Nucleus accumbens (tissue), 56 donors: ENCODE data around the gene COL5A1.

Experiments used
- DNase-seq, 56 donors: peaks; one replicate each; lab custom pipeline; 2025; lab: John Stamatoyannopoulos, UW

The COL5A1 gene

DNA sequence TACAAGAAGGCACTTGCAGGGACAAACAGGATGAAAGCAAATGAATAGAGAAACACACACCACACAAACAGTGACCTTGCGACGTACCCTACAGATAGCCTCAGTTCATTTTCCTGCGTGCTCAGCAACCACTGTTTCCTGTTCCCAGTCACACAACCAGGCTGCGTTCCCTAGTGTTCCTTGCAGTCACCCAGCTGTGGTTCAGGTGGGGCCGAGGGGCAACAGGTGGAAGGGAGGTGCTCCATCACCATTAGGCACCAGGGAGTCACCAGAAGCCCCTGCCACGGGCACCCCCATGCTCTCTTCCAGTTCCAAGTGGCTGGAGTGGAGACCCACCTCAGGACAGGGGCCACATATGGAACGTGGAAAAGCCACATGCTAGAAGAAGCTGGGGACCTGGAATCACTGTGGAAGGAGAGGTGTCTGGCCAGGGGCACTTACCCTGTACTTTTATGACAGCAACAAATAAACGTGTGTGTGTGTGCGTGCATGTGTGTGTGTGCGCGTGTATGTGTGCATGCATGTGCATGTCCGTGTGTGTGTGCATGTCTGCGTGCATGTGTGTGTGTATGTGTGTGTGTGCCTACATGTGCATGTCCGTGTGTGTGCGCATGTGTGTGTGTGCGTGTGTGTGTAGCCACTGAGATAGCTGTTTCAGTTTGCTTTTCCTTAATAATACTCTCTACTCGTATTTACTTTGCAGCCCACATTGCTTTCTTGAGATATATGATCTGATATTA, 220.2 kb downstream of the COL5A1 start:
- no peak for DNase-seq

DNA sequence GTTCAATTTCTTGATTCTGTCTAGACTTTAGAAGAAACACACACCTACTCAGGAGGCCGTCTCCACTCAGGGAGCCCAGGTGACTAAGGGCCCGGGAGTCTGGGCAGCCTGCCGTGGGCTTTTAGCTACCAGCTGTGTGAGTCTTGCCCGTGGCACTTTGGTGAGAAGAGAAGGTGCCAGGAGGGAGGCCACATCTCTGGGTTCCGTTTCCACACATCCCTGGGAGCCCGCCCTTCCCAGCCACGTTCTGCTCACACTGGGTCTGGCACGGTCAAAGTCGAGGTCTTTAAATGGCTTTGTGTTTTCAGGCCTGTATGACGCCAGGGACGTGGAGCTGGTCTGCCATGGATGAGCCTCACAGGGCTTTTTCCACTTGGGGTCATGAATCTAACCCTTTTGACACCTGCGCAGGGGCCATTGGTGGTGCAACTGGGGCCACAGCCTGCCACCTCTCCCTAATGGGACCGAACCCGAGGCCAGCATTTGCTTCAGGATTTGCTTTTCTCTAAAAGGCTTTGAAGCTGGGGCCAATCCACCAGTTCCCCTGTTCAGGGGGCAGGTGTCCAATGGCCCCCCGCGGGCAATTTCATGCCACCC, 221.8 kb downstream of the COL5A1 start:
- DNase-seq = peak in 1 of 56 donors; percentile 5

DNA sequence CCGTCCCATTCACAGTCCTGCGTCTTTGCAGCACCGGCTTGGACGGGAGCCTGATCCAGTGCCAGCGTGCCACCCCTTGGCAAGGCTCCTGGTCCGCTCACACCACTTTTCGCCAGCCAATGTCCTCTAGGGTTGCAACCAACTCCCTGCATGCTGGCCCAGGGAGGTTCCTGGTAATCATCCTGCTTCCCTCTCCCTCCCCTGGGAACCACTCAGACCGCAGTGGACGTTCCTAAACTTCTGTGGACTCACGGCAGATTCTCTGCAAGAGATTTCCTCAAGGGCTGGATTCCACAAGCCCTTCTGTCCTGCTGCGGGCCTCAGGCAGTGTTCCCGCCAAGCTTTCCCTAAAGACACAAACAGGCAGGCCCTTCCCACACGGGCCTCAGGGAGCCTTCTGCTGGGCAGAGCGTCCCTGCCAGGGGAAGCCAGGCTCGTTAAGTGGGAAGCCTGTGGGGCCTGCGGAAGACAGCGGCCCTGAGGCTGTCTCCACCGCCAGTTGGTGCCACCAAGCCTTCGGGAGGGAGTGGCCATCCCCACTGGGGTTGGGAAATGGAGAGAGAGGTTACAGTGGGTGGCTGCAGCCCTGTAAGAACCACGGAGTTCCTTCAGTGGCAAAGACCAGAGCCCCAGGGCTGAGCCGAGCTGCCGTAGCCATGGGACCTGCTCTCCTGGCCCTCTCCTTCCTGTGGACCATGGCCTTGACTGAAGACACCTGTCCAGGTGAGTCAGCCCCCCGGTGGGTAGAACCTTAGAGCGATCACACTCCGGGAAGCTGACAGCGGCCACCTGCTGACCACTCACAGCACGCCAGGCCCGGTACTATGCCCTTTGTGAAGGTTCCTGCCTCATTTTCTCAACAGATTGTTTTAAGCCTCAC, 222.6 kb downstream of the COL5A1 start:
- DNase-seq = peak in 14 of 56 donors; percentile 2 to 39 (median 16)

DNA sequence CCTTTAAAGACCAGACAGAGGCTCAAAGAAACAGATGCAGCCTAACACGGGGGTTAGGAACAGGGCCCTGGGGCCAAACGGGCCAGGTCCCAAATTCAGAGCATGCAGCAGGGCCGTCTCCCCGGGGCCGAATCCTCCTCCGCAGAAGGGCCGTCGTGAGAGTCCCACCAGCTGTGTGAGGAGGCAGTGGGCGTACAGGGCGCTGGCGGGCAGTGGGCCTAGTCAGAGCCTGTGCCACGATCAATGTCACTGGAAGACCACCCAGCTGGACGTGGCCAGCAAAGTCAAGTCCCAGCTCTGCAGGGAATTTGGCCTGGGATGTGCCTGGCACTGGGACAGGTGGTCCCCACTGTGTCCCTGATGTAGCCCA, 223.2 kb downstream of the COL5A1 start:
- DNase-seq = no peak

DNA sequence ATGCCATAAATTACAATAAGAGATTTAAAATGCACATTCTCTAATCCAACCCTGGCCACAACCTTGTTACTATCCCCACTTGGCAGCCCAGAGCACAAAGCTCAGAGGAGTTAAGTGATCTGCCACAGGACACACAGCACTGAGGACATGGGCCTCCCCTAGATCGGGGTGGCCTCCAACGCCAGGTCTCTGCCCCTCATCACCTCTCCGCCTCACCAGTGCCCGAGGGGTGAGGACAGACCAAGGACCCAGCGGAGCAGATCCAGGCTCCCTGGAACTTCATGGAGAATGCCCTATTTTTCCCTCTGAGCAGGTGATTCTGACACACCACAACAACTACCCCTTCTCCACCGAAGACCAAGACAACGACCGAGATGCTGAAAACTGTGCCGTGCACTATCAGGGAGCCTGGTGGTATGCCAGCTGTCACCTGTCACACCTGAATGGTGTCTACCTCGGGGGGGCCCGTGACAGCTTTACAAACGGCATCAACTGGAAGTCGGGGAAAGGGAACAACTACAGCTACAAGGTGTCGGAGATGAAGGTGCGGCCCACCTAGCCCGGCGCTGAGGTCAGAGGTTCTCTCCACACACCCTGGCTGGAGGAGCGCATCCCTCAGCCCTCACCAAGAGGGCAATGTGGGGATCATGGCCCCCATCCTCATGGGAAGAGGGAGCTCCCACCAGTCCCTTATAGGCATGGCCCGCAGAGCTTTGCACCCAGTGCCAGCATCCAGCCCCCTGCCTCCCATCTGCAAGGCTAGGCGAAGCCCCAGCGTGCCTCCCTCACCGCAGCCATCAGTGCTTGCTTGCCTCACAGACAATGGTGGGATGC, 226.5 kb downstream of the COL5A1 start:
- DNase-seq = no peak

DNA sequence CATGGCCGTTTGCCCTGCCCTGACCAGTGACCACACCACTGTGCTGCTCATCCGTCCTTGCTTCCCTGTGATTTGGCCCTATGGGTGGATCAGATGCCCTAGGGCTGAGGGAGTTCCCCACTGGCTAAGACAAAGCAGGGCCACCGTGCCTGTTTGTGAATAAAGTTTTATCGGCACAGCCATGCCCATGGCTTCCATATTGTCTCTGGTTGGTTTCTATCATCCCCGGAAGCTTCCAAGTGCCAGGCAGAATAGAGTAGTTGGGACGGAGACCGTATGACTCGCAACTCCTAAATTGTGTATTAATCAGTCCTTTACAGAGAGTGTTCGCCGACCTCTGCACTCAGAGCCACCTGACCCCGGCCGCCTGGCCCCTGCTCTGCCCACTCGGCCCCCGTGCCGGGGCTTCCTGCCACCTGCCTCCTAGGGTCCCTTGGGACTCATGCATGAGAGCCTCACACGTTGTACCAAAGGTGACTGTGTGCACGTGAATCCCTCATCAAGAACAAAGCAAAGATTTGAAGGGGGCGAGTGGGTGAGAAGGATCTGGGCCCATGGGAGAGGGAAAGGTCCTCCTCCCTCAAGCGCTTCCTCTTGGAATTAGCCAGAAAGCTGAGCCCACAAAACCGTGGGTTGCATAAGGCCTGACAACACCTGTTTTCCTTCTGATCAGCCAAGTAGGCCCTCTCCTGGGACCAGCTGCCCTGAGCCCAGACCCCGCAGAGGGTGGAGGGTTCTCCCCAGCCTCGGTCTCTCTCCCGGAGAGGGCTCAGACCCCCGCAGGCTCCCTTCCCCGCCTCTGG, 227.3 kb downstream of the COL5A1 start:
- no peak for DNase-seq

DNA sequence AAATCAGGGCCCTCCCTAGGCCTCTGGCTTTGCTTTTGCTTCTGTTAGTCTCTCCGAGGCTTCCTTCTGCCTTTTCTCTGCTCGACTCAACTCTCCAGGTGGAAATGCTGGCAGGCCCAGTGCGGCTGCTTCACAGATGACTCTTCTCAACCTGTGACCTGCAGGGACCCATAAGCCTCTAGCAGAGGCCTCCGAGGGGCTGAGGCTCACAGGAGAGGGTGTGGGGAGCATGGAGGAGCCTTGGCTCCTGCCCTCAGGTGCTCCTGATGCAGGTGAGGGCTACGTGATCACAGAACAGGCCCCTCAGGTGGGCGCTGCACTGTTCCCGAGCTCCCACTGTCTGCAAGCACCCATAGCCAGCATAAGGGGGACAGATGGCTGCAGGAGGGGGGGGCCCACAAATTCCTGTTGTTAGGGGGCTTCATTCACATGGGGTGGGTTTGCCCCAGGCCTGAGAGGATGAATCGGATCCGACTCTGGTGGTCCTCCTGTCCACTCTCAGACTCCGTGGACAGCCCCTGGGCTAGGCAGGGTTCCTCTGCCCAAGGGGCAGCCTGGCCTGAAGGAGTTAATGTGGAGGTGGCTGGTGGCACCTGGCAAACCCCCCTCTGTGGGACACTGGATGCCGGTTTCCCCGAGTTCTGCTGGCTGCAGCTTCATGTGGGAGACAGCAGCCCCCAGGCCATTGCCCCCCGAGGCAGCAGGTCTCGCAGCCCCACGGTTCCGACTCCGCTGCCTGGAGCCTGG, 228.1 kb downstream of the COL5A1 start:
- no peak for DNase-seq

DNA sequence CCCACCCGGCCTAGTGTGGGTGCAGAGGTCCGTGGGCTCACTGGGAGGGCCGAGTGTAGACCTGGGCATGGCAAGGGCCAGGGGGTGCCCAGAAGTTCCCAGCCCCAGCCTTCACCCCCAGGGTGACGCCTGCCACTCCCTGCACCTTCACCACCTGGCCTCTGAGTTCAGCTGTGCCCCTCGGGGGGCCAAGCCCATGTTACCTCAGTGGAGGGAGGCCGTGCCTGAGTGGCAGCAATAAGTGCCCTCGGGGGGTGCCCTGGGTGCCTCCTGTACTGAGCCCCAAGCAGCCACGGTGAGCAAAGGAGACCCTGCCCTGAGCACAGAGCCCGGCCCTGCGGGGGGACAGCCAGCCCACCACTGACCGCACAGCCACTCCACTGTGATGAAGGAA, 228.7 kb downstream of the COL5A1 start:
- DNase-seq = no peak

DNA sequence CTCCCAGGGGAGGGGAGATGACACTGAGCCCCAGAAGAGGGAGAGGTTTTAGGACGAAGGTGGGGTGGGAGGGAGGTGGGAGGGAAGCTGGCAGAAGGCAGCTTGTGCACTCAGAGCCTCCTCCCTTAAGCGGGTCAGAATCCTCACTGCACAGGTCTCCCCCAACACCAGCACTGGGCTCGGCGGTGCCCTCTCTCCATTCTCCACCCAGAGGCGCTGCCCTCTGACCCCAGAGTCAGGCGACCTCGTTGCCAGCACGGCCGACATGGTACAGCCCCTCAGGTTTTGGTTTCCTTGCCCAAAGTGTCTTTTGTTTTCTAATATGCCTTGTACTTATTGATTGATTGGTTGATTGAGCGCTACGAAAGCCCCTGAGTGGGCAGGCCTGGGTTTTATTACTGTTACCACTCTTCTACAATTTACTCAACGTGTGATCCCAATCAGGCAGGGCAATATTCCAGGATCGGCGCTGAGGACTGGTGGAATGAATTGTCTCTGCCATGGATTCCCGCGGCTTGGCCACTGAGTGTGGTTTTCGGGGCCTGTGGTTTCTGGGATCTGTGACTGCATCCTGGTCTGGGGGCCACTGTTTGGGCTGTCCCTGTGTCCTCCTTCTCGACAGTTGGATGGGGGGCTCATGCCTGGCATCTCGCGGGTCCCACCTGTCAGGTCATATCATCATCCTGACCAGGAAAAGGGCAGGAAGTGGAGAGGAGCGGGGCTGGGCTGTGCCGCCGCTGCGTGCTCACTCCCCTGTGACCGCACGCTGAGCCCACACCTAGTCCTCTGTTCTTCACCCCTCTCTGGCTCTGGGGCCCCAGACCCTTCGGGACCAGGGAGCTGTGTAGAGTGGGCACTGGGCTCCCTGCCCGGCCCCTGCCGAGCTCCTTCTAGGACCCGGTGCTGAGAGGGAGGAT, 229.4 kb downstream of the COL5A1 start:
- no peak for DNase-seq

DNA sequence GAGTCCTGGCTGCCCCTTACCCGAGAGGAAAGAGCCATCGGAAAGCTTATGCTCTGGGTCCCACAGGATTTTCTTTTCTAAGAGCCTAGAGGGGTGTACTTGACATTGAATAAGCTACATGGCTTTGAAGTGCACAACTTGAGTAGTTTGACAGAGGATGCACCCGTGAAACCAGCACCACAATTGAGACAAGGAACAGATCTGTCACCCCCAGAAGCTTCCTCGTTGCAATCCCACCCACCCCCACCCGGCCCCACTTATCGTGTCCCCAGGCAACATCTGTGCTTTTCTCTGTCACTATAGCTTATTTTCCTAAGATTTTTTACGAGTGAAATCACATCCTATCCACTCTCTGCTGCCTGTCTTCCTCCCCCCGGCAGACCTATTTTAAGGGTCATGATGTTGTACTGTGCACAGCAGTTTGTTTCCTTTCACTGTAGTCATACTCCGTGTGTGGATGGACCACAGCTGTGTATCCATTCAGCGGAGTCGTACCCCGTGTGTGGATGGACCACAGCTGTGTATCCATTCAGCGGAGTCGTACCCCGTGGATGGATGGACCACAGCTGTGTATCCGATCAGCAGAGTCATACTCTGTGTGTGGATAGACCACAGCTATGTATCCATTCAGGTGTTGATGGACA, 230.2 kb downstream of the COL5A1 start:
- no peak for DNase-seq

DNA sequence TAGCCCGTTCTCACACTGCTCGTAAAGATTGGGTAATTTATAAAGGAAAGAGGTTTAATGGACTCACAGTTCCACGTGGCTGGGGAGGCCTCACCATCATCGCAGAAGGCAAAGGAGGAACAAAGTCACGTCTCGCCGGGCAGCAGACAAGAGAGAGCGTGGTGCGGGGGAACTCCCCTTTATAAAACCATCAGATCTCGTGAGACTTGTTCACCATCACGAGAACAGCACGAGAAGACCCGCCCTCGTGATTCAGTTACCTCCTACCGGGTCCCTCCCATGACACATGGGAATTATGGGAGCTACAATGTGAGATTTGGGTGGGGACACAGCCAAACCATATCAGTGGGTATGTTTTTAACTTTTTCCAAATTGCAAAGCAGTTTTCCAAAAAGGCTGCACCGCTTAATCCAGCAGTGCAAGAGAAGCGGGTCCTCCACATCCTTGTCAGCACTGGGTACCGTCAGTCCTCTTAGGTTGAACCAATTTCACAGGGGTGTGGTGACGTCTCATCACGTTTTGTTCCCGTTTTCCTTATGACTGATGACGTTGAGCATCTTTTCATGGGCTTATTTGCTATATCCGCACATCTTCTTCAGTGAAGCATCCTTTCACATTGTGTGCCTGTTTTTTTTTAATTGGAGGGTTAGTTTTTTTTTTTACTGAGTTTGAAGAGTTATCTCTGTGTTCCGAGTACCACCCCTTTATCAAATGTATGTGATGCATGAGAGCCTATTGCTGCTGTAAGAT, 231.1 kb downstream of the COL5A1 start:
- no peak for DNase-seq

DNA sequence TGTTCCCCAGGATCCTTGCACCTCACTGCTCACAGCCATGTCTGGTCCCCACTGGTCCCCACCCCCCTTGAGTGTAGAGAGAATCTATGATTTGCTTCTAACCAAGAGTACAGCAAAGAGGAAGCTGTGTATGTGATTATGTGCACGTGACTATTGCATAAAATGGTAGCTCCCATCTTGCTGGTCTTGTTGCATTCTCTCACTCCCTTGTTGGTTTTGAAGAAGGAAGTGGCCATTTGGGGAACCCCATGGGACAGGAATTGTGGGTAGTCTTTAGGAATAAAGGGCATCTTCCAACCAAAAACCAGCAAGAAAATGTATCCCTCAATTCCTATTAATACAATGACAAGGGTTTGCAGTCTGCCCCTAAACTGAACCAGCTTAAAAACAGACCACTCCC, 233.8 kb downstream of the COL5A1 start:
- no peak for DNase-seq

DNA sequence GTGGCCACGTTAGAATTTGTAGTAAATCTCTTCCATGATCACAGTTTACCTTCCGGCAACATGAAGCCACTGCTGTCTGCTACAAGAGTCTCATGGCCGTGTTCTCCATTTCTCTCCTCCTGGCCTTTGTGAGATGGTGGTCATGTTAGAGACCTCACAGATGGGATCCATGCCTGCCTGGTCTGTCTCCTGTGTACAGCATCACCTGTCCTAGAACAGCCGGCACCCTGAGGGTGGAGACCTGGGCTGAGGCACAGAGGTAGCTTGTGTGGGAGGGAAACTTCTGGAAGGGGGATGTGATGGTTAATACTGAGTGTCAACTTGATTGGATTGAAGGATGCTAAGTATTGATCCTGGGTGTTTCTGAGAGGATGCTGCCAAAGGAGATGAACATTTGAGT, 235.9 kb downstream of the COL5A1 start:
- no peak for DNase-seq

DNA sequence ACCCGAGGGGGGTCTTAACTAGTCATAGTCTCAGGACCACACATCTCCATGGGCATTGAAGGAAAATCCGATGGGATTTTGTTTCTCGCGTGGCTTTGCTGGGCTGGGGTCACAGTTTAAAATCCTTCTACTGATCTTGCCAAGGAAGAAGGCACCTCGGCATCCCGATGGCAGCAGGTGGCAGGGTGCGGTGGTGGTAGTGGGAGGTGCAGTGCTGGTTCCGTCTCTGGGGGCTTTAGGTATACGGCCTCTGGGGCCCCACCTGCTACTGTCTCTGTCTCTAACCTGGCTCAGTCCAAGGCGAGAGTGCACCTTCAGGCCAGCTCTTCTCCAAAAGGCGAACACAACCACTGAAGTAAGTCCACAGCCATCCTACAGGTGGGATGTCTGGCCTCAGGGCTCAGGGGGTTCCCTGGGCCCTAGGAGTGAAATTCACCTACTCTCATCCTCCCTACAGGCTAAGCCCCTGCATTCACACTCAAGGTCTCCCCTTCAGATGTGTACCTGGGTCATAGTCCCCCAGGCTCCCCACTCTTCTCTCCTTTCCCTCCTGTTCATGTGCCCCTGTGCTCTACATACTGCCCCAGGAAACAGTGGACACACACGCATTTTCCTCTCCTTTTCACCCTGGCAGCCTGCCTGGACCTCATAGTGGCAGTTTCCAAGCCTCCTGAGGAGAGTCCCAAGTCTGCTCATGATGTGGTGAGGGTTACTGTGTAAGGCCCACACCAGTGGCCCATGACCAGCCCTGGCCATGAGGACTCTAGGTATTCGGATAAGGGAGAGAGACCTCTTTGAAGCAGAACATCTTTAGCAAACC, 238.3 kb downstream of the COL5A1 start:
- no peak for DNase-seq

DNA sequence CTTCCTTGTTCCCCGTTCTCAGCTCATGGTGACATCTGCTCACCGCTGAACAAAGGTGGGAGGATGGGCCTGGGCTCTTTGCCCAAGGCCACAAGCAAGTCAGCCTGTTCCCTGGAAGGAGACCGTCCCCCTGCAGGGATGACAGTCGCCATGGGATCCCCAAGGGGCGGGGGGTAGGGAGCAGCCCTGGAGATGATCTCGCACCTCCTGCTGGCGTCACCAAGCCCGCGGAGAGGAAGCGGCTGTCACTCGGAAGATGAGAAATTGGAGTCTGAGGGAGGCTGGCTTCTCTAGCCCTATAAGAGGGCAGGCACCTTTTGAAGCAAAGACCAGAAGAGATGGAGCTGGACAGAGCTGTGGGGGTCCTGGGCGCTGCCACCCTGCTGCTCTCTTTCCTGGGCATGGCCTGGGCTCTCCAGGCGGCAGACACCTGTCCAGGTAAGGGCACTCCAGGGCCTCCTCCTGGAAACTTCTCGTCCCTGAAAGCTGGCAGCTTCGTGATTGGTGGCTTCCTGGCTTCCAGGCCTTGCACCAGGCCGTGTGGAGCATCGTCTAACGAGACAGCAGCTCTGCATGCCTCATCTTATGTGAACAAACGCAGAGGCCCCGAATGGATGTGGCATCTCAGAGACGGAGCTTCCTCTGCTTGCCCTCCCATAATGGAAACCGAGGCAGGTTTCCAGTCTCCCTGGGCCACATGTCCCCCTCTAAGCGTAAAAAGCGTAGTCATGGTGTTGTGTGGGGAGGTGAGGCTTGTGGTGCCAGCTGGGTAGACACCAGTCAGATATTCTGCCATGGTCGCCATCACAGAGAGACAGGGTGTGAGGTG, 239.1 kb downstream of the COL5A1 start, which contains the start of gene FCN2:
Gene FCN2, plus strand, starts transcription at position 327 of the 829 bp plus-strand sequence. Its CDS starts 12 bp downstream, at position 339.
- DNase-seq = no peak
